GM19324 (cell line): Measurements from ENCODE around the gene R3HCC1L.

Experiments
- ATAC-seq: cut with Tn5 transposase; IDR thresholded peaks from one replicate; pipeline ENCODE4 v1.9.1; 2021; ENCODE audit warnings: mild to moderate bottlenecking, moderate library complexity; ENCODE audit not compliant: unreplicated experiment, low FRiP score

The R3HCC1L gene

DNA sequence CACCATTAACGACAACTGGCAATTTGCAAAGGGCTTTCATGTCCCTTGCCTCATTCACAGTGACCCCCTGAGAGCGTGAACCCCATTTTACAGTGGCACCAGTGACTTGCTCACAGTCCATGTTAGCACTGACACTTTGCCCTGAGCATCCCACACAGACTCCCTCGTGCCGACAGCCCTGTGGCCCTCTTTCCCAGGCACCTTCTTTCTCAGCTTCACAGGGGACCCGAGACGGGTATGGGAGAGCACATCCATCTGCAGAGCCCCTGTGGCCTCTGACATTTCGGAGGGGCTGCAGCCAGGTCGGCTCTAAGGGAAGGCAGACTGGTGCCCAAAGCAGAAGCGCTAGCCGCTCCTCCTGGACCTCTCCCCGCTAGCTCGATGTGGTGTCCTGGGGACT is 122.7 kb downstream of the R3HCC1L start:
- no peak for ATAC-seq

DNA sequence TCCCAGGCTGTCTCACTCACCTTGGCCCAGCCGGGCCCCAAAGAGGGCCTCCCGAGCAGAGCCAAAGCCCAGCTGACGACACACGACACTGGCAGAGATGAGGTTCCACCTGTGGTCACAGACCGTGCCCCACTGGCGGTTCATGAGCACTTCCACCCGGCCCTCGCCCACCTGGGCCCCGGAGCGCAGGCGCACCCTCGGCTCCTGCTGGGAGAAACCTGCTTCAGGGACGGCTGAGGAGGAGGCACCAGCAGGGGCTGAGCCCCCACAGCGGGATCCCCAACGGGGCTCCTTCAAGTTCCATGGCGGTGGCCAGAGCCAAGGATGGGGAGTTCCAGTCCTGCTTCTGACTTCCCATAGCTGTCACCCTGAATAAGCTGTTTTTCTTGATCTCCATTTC is 123.5 kb downstream of the R3HCC1L start:
- no peak for ATAC-seq

DNA sequence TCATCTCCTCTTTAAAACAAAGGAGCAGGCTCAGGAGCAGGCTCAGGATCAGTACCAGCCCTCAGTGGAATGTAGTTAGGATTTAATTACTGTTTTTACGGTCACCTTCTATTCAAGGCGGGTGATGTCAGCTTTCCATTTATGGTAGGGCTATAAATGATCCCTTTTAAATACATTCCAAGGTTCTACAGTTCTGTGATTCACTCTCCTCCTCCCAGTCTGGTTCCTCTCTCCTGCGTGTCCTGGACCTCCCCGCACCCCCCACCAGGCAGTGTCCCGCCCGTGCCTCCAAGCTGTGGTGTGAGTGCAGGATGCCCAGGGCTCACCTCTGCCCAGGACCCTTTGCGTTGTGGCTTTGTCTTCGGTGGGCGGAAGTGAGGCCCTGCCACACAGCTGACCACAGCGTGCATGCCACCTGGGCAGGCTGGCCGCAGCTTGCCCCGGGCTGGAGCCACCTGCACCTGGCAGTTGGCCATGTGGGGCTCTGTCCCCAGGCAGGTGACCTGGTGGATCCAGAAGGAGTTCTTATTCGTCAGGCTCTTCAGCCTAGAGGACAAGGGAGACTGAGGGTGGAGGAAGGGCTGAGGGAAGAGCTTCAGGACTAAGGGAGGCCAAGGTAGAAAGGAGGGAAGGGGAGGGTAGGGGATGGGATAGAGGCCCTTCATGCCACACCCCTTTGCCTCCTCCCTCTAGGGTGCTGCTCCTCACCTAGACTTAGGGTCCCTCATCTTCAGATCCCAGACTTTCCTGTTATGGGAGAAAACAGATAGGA is 124.4 kb downstream of the R3HCC1L start:
- ATAC-seq: no peak

DNA sequence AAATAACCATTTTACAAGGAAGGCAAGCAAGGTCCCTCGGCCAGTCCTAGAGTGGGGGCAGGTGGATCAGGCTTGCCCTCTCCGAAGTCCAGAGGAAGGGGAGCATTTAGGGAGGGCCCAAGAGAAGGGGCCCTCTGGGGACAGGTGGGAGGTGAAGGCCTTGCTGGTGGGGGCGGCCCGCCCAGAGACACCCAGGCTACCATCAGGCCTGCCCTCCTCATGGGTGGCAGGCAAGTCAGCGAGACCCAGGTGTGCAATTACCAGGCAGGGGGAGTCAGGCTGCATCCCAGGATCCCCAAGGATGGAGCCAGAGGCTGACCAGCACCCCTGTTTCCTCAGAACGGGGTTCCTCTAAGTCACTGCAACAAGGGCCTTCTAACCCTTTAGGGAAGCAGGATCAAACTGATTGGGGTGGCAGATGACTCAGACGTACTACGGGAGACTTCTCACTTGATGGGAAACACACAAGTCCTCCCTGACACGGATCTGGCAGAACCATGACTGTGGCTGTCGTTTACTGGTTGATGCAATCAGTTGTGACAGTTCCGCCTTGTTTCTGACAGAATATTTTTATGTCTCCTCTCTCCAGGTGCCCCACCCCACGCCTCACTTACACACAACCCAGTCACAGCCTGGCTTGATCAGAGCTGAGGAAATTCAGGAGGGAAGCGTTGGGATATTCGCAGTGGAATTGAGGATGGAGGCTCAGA is 125.3 kb downstream of the R3HCC1L start:
- ATAC-seq: no peak

DNA sequence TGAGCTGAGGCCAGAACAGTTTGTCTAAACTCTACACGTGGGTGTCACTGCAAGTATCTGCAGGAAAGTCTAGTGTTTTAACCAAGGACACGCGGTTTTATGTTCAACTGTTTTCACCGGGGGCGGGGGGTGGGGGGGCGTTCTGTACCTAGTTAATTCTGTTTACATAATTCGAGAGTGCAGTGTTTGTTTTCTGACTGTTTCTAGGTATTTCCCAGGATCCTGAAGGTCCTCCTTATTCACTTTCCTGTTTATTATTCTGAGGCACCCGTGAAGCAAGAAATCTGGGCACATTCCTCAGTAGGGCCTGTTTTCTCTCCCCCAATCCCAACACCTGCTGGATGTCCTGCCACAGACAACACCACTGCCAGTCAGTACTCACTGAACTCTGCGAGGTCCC is 125.9 kb downstream of the R3HCC1L start:
- ATAC-seq: no peak

DNA sequence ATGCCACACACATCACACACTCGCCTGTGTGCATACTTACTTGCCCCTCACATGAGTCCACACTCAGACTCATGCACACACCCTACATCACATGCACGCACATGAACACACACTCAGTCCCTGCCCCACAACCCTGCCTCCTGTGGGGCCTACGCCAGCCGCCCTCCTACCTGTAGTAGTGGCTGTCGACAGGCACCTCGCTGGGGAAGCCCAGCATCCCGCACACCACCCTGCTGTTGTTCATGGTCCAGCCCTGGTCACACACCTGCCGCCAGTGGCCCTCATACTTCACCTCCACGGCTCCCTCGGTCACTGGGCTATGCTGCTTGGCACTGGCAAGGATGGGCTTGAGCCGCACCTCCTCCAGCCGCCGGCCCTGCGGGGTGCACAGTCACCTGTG is 126.3 kb downstream of the R3HCC1L start:
- ATAC-seq: no peak

DNA sequence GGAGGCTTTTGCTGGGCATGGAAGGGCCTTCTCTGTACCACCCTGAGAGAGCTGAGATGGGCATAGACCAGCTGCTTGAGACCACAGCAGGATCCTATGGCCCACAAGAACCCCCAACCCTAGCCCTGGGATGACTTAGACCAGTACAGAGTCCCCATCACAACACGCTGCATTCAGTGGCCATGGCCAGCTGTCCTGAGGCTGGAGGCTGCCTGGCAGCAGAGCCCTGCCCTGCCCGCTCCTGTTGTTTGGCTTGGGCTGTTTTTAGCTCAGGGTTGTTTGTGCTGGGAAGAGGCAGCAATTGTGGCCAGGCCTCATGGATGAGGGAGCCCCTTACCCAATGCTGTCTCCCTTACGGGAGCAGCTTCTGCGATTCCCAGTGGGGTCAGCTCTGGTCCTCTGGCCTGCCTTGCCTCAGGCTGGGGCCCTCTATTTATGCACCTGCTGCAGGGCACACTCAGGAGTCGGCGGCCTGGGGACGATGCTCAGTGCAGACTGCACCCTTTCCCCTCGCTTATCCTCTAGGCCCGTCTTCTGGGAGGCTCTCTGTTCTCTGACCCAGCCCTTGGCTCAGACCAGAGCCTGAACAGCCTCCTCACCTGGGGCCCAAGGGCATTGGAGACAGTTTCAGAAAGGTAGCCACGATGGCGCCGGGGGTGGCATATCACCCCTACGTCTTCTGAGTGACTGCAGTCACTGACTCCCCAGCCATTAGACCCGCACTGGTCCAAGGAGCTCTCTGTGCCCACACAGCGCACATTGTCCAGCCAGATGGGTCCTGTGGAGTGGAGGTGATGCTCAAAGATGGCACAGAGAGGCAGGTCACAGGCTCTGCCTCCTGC is 127.2 kb downstream of the R3HCC1L start:
- ATAC-seq: no peak

DNA sequence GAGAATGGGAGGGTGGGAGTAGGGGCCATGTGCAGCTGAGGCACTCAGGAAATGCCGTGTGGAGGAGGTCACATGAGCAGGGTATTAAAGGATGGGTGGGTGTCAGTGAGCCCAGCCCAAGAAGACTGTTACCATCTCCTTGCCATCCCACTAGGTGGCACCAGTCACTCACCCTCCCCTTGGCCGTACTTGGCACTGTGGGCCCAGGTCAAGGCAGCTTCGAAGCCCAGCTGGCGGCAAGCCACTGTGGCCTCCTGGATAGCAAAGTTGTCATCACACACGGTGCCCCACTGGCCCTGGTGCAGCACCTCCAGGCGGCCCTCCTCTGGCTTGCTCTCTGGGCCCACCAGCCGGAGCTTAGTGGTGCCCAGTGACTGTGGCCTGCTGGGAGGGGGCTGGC is 128.1 kb downstream of the R3HCC1L start:
- no peak for ATAC-seq

DNA sequence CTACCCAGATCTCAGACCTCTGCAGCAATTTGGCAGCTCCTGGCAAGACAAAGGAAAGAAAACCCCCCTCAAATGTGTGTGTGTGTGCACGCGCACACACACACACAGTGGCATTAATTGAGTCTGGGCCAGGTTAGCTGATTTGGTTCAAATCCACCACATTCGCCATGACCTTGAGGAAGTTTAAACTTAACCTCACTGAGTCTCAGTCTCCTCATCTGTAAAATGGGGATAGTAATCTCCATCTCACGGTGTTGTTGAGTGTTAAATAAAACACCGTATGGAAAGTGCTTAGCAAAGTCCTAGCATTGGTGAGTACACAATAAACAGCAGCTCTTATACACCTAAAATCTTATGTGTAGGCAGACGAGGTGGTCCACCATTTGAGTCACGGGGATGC is 128.6 kb downstream of the R3HCC1L start:
- no peak for ATAC-seq

DNA sequence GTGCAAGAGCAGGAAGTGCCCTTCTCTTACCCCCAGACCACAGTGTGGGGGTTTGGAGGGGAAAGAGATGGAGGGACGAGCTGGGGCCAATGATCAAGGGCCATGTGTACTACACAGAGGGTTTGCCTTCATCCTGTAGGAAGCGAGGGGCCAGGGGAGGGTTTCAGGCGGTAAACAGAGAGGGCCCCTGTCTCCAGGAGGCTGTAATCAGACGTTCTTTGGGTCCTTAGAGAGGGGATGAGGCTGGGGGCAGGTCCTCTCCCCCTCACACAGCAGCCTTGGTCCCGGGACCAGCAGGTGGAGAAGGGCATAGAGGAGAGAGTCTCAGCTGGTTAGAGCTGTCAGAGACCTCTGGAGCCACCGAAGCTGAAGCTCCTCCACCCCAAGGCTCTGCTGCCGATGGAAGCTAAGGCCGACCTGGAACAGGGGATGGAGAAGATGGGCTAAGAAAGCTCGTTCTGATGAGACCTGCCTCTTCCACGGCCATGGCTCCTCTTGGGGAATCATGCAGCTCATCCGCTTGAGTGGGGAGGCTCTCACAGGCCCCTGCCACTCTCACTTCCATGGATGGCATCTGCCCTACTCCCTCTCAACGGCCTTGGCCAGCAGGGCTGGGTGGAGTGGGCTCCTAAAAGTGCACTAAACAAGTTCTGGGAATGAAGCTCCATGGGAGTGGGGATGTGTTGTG is 130.1 kb downstream of the R3HCC1L start:
- ATAC-seq: no peak

DNA sequence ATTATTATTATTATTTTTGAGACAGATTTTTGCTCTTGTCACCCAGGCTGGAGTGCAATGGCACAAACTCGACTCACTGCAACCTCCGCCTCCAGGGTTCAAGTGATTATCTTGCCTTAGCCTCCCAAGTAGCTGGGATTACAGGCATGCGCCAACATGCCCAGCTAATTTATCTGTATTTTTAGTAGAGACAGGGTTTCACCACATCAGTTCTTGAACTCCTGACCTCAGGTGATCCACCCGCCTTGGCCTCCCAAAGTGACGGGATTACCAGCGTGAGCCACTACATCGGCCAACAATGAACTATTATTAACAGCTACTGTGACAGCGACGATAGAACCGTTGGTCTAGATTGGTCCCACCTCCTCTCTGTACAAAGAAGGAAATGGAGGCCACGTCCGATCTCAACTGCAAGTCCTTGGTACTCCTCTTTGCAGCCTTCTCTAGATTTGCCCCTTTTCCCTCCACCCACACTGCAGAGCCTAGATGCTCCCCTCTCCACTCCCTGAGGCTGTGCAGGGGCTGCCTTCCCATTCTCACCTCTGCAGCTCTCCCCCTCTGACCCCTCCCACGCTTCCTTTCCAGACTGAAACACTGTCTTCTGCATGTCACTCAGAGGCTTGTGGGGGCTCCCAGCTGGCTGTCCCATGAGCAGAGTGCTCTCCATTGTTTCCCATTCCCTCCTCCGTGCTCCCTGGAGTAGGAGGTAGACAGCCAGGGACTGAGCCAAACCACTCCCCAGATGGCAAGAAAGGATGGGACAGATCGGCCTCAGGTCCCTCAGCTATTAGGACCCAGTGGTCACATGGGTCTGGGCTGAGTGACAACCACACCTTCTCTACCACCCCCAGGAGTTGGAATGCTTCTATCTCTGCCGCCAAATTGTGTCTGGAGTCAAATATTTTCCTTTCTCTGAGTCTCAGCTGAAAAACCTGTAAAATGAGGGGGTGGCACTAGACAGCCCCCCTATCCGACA is 131.2 kb downstream of the R3HCC1L start:
- ATAC-seq: no peak

DNA sequence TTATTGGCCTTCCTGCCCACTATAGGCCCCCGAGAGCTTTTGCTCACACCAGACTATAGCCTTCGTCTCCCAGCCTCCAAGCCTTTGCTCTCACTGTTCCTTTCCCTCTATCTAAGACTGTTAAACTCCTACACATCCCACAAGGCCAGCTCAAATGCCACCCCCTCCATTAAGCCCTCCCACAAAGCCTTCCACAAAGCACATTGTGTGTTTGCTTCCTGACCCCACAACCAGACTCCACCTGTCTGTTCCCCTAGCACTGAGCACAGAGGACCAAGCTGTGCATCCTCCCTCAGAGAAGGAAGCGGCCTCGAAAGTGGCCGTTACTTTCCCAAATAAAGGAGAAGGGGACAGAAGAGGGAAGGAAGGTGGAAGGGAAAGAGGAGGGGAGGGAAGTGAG is 132.2 kb downstream of the R3HCC1L start:
- ATAC-seq: no peak

DNA sequence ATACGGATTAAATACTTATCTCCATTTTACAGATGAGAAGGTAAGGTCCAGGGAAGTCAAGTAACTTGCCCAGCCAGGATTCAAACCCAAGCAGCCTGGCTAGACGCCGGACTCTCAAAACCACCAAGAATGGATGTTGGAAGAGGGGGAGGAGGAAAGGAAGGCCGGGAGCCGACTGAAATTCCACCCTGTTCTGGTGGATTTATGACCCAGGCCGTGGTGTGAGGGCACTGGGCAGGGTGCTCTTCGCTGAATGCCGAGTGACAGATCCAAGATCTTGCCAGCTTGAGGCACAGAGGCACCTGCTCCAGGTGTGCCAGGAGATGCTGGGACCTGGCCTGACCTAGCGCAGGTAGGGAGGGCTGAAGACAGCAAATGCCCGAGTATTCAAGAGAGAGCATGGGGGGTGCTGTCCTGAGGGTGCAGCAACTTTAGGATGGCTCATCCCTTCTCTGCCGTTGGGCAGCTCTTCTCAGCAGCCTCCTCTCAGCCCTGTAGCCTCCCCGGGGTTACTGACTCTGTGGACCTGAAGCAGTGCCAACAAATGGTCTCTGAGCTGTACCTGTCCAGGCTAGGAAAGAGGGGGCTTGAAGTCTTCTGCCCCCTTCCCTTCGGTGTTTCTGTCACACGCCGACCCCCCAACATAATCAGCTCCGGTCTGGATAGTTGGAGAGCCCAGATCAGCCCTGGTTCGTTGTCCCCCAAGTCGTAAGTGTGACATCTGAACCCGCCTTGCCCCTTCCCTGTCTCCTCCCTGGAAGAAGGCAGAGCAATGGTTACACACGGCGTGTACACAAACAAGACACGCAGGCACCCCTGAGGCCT is 132.8 kb downstream of the R3HCC1L start:
- no peak for ATAC-seq

DNA sequence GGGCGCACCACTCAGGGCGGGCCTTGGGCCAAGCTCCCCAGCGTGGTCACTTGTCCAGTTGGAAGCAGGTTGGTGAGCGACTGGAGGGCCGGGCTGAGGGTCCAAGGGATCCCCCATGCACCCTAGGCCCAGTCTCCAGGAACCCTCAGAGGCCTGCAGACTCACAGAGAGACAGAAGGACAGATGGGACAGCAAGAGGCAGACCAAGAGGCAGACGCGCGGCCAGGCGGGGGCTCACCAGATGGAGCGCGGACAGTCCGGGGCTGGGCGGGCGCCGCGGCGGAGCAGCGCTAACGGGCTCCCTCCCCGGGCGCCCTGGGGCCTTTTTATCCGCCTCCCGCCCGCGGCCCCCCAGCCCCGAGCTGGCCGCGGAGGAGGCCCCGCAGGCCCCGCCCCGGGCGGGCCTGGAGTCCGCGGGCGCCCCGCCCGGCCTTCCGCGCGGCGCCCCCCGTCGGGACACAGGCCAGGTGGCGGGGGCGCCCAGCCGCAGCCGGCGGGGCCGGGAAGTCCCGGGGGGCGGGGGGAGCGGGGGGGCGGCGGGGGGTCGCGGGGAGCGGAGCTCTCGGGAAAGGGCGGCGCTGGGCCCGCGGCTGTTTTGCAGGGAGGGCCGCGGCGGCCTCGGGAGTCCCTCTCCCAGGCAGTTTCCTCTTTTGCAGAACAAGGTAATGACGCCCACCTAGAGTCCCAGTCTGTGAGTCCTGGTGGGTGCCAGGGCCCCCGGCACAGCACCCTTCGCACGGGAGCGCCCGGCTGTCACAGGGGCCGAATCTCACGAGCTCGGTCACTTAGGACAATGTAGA is 133.6 kb downstream of the R3HCC1L start, which contains the start of gene LOXL4:
Gene LOXL4, minus strand, starts transcription at position 301 of the 800 bp plus-strand sequence. CDS start 5,175 bp downstream, outside the sequence.
- no peak for ATAC-seq

DNA sequence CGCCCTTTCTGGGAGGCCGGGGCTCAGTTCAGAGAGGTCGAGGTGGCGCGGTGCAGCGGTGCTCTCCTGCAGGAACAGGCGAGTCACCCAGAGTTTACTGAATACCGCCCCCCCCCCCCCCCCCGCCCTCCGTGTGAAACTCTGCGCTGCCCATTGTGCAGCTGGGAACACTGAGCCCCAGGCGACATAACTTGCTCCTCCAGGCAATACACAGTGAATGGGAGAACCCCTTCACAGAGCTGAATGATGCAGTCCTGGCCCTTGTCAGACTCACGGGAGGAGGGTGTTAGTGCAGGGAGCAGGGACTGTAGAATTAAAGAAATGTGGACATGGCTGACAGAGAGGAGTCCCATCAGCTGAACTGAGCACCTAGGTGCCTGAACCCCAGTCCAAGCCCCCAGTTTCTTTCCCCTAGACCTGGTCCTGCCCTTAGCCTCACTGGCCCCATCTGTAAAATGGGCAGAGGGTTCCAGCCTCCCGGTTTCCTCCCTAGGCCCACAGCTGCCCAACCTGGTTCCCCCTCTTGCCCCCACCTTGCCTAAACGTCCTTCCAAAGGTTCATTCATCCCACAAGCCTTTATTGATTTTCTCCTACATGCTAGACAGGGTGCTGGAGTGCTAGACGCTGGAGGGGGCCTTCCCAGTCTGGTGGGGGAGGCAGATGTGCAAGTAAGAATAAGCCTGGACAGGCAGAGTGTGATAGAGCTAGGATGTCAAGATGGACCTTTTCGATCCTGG is 134.4 kb downstream of the R3HCC1L start:
- no peak for ATAC-seq

DNA sequence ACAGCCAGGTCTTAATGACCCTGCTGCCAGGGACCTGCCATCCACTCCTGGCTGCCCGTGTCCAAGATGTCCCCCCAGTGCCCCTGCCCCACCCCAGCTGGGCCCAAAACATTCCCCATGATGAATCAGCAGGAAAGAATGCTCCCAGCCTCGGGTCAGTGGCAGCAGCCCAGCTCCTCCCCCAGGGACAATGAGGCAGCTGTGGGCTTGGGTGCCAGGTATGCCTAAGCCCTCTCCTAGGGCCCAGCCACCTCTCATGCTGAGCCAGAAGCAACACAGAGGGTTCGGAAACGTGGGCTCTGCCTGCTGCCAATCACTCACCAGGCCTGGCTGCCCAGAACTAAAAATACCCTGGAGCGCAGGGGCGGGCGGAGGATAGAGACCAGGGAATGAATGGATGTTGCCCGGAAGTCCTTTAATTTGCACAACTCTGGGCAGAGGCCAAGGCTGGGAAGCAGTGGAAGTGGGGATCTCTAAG is 135.0 kb downstream of the R3HCC1L start:
- no peak for ATAC-seq
